GM21723 (cell line): Measurements from ENCODE around the gene SELENOW.

Experiments used
- ATAC-seq: cut with Tn5 transposase; IDR thresholded peaks from one replicate; pipeline ENCODE4 v1.9.1; 2021; ENCODE audit warnings: mild to moderate bottlenecking, moderate library complexity; ENCODE audit not compliant: unreplicated experiment

SELENOW gene

DNA sequence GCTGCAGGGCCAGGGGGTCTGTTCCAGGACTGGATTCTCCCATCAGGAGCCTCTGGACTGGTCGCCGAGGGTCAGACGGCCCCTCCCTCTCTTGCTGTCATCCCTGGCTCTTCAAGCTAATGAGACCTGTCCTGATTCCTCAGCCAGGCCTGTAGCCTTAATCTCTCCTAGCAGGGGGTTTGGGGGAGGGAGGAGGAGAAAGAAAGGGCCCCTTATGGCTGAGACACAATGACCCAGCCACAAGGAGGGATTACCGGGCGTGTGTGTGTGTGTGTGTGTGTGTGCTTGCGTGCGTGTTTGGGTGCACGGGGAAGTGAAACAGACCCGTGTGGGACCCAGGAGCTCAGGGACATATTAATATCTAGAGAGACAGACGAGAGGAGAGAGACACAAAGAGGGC lies 41.4 kb downstream of the SELENOW start:
- ATAC-seq: no peak

DNA sequence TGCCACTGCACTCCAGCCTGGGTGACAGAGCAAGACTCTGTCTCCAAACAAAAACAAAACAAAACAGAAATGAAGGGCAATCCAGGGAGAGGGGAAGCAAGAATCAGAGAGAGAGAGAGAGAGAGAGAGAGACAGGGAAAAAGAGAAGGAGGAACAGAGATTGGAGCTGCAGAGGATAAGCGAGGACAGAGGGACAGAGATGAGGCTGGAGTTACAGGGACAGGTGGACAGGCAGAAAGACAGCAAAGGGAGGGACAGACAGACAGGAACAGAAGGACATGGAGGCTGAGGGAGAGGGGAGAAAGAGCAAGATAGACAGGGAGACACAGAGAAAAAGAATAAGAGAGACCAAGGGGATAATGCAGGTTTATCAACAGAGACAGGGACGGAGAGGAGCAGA lies 41.9 kb downstream of the SELENOW start:
- no peak for ATAC-seq

DNA sequence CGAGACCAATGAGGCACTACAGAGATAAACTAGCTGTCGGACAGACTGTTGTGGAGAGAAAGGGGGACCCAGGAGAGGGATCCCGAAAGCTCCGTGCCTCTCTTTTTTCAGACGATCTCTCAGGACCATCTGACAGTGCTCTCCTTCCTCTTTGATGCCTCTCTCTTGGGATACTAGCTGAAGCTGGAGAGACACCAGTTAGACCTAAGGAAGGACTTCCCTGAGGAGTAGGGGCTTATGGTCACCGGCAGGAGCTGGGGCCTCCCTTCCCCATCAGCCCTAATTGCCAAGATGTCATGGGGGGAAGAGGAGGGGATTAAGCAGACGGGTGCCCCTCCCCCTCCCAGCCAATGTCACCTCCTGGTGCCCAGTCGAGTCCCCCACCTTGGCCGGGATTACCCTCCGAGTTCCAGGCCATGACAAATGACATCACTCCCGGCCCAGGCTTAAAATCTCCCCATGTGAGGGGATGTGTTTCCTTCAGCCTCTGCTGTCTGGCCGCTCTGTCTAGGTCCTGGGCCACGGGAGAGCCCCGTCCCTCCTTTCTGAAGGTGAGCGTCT lies 43.0 kb downstream of the SELENOW start, which contains the start of gene CRX:
Gene CRX, plus strand, starts transcription at position 478 of the 561 bp plus-strand sequence. CDS start 12,507 bp downstream, outside the sequence.
- no peak for ATAC-seq

DNA sequence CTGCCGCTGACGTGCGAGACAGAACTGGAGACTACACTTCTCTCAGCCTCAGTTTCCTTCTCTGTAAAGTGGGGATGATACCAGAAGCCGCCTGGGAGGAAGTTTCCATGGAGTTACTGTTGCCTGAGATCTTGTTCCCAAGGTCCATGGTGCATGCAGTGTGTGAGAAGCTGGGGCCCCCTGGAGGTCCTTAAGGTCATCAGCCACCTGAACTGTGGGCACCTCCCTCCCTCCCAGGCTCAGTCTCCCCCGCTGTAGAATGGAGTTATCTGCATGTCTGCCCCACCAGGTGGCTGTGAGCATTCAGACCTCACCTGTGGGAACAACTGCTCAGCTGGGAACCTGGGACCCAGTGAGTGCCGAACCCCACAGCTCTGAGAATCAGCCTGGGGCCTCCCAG lies 45.9 kb downstream of the SELENOW start:
- no peak for ATAC-seq

DNA sequence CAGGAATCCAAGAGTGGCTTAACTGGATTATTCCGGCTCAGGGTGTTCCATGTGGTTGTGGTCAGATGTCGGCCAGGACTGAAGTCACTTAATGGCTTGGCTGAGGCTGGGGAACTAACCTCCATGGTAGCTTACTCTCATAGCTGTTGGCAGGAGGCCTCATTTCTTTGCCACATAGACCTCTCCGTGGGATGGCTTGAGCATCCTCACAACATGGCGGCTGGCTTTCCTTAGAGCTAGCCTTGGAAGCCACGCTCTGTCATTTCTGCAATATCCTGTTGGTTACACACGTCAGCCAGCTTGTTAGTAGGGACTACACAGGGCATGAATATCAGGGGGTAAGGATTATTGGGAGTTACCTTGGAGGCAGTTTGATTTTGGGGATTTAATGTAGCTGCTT lies 48.3 kb downstream of the SELENOW start:
- no peak for ATAC-seq

DNA sequence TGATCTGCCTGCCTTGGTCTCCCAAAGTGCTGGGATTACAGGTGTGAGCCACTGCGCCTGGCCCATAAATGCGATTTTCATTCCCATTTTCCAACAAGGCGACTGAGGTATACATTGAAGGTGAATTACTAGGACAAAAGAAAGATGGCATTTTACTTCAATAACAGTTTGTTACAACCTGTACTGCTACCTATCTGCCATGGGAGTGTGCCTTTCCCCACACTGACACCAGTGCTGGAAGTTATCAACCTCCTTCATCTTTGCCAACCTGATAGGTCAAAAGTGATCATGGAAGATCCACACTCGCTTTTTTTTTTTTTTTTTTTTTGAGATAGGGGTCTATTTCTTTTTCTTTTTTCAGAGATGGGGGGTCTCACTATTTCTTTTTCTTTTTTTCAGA lies 54.2 kb downstream of the SELENOW start:
- ATAC-seq: no peak
